K562 (cell line): ENCODE data around the gene PIGT. TPM values are rescaled to one million over a fixed set of nuclear protein-coding genes. Genes with fewer than 3 reads are reported as not detected.
A peak's percentile ranks its signal among the peaks of the same experiment; 100 is the strongest.

Experiments used
- CCAR2 ChIP-seq: fragments of 200-400 bp; formaldehyde crosslinking; IDR thresholded peaks from 2 replicates; pipeline ENCODE4 v1.6.1; 2017; ENCODE audit warnings: mild to moderate bottlenecking, low read depth, low read length
- HLTF ChIP-seq: fragments of 450-650 bp; IDR thresholded peaks from 2 replicates; pipeline ENCODE4 v1.6.1; 2016
- NFYB ChIP-seq: IDR thresholded peaks from 2 replicates; pipeline ENCODE4 v1.6.1; 2011; ENCODE audit warnings: mild to moderate bottlenecking, moderate library complexity; ENCODE audit not compliant: insufficient read length; ENCODE audit errors: extremely low read depth
- RB1 ChIP-seq: fragments of 450-650 bp; IDR thresholded peaks from 2 replicates; pipeline ENCODE4 v1.6.1; 2017; ENCODE audit warnings: low read depth, mild to moderate bottlenecking
- RCOR1 ChIP-seq, 2 experiments: IDR thresholded peaks; 2 replicates each; pipeline ENCODE4 v1.6.1; 2012; ENCODE audit warnings: low read depth in 2 of 2, low read length in 2 of 2, borderline replicate concordance in 1 of 2, improper control_type of control experiment in 1 of 2
- SNRNP70 ChIP-seq: fragments of 200-400 bp; formaldehyde crosslinking; optimal IDR thresholded peaks from 2 replicates; pipeline ENCODE3; 2017; ENCODE audit warnings: low read depth, low read length
- ZNF121 ChIP-seq: sonication (generic); formaldehyde crosslinking; conservative IDR thresholded peaks from 2 replicates; pipeline ENCODE4 v1.8.0; 2022; ENCODE audit warnings: missing genetic modification reagents
- ZNF316 ChIP-seq: fragments of 450-650 bp; IDR thresholded peaks from 2 replicates; pipeline ENCODE4 v1.6.1; 2016
- ZNF408 ChIP-seq: fragments of 250-450 bp; sonication (Bioruptor Pico); IDR thresholded peaks from 2 replicates; pipeline ENCODE4 v1.4.0; 2020; ENCODE audit warnings: low read depth, mild to moderate bottlenecking, moderate library complexity
- ZNF76 ChIP-seq: fragments of 250-450 bp; sonication (Bioruptor Pico); IDR thresholded peaks from 2 replicates; pipeline ENCODE4 v1.4.0; 2020; ENCODE audit warnings: mild to moderate bottlenecking, moderate library complexity, borderline replicate concordance
- polyA plus RNA-seq, 8 experiments: library from polyadenylated mRNA; depleted of rRNA in 4 of 8; stranded (reverse) in 5 of 8; unstranded in 3 of 8; fragments of >200 nt; fragmentation: Nextera tagmentation in 2 of 8; fragmentation: Illumina TruSeq in 1 of 8; extraction: Ambion mirVana in 2 of 8; extraction: Trizol in 1 of 8; gene quantifications; 2 replicates each; pipeline versions ENCODE4 v1.2.1 to v1.2.3, GENCODE V29; 2011 to 2014; ENCODE audit warnings: inconsistent platforms in 1 of 8, missing spikeins in 1 of 8
- total RNA-seq, 7 experiments: library from RNA; depleted of rRNA in 6 of 7; stranded (reverse); fragments of >200 nt in 6 of 7; fragmentation: Illumina TruSeq in 2 of 7; extraction: Trizol in 2 of 7; gene quantifications; 2 replicates each; pipeline versions ENCODE4 v1.2.1 to v1.2.3, GENCODE V29; 2011 to 2021; ENCODE audit warnings: low replicate concordance in 1 of 7
- TF ChIP-seq, protein P1 (sequence below): fragments of 200-800 bp; sonication (Bioruptor generic); IDR thresholded peaks from 2 replicates; pipeline ENCODE4 v1.6.1; 2016; ENCODE audit warnings: missing genetic modification characterization, missing compliant biosample characterization
- TF ChIP-seq, protein P2 (sequence below): sonication (generic); formaldehyde crosslinking; IDR thresholded peaks from 2 replicates; pipeline ENCODE4 v1.8.1; 2022; ENCODE audit warnings: missing genetic modification reagents
- TF ChIP-seq, protein P3 (sequence below): sonication (generic); formaldehyde crosslinking; IDR thresholded peaks from 2 replicates; pipeline ENCODE4 v1.8.0; 2023; ENCODE audit warnings: mild to moderate bottlenecking, missing genetic modification reagents
- TF ChIP-seq, protein P4 (sequence below): fragments of 450-650 bp; formaldehyde crosslinking; IDR thresholded peaks from 2 replicates; pipeline ENCODE4 v1.4.0; 2022; ENCODE audit warnings: missing genetic modification characterization
- TF ChIP-seq, protein P5 (sequence below): IDR thresholded peaks from 2 replicates; pipeline ENCODE4 v1.6.1; 2012; ENCODE audit warnings: low read depth, low read length, improper control_type of control experiment, borderline replicate concordance

Gene PIGT
- total and polyA plus RNA-seq, 9 of the 15 experiments (the other 6 are each of a cell fraction or from before 2014, with no cell fraction given) = 14.6 to 108 (median 46.9) TPM

DNA sequence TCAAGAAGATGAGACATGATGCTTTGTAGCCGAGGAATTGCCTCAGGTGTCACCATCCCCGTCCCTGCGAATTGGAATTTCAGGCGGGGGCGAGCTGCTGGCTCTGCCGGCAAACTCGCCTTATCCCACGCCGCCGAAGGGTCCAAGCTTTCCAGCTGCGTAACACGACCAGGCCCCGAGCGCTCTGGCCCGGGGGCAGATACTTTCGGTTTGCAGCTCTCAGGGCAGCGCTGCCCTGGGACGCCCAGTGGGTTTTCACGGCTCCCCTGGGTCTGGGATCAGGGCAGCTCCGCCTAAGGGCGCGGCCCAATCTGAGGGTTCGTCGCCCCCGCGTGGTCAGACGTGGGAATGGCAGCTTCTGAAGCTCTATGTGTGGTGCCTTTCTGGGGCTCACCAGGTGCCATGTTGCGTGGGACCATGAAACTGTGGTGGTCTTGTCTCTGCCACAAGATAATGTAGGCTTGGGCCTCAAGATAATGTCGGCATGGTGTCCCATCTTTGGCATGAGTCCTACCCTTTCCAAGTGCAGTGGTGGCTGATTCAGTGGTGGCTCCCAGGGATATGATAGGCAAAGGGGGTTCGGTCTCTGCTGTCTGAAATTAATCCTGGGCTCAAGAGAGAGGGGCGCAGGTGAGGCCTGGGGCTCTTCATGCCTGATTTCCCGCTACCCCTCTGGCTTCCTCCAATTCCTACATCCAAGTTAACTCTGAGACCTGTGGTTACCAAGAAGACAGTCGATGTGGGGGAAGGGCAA is 21.0 kb downstream of the PIGT start (continued):
- TF ChIP-seq, protein P1, sequence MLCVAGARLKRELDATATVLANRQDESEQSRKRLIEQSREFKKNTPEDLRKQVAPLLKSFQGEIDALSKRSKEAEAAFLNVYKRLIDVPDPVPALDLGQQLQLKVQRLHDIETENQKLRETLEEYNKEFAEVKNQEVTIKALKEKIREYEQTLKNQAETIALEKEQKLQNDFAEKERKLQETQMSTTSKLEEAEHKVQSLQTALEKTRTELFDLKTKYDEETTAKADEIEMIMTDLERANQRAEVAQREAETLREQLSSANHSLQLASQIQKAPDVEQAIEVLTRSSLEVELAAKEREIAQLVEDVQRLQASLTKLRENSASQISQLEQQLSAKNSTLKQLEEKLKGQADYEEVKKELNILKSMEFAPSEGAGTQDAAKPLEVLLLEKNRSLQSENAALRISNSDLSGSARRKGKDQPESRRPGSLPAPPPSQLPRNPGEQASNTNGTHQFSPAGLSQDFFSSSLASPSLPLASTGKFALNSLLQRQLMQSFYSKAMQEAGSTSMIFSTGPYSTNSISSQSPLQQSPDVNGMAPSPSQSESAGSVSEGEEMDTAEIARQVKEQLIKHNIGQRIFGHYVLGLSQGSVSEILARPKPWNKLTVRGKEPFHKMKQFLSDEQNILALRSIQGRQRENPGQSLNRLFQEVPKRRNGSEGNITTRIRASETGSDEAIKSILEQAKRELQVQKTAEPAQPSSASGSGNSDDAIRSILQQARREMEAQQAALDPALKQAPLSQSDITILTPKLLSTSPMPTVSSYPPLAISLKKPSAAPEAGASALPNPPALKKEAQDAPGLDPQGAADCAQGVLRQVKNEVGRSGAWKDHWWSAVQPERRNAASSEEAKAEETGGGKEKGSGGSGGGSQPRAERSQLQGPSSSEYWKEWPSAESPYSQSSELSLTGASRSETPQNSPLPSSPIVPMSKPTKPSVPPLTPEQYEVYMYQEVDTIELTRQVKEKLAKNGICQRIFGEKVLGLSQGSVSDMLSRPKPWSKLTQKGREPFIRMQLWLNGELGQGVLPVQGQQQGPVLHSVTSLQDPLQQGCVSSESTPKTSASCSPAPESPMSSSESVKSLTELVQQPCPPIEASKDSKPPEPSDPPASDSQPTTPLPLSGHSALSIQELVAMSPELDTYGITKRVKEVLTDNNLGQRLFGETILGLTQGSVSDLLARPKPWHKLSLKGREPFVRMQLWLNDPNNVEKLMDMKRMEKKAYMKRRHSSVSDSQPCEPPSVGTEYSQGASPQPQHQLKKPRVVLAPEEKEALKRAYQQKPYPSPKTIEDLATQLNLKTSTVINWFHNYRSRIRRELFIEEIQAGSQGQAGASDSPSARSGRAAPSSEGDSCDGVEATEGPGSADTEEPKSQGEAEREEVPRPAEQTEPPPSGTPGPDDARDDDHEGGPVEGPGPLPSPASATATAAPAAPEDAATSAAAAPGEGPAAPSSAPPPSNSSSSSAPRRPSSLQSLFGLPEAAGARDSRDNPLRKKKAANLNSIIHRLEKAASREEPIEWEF (CRISPR knock-in tag) = no peak
- TF ChIP-seq RCOR1 (IDR thresholded peaks at IDR 0.05; ENCODE audit: borderline replicate concordance in 1 of 2, low read depth in 2 of 2, low read length in 2 of 2) (peak in 1 of 2 experiments; percentile 62; a peak in 2 of 4 replicates), ZNF121 (CRISPR knock-in tag) (no peak), CCAR2 (no peak), RB1 (peak; percentile 82), ZNF316 (no peak), NFYB (no peak), SNRNP70 (no peak), HLTF (no peak), ZNF76 (CRISPR knock-in tag) (no peak), ZNF408 (CRISPR knock-in tag) (no peak)
- TF ChIP-seq, protein P2, sequence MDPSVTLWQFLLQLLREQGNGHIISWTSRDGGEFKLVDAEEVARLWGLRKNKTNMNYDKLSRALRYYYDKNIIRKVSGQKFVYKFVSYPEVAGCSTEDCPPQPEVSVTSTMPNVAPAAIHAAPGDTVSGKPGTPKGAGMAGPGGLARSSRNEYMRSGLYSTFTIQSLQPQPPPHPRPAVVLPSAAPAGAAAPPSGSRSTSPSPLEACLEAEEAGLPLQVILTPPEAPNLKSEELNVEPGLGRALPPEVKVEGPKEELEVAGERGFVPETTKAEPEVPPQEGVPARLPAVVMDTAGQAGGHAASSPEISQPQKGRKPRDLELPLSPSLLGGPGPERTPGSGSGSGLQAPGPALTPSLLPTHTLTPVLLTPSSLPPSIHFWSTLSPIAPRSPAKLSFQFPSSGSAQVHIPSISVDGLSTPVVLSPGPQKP (CRISPR knock-in tag) = no peak
- TF ChIP-seq, protein P3, sequence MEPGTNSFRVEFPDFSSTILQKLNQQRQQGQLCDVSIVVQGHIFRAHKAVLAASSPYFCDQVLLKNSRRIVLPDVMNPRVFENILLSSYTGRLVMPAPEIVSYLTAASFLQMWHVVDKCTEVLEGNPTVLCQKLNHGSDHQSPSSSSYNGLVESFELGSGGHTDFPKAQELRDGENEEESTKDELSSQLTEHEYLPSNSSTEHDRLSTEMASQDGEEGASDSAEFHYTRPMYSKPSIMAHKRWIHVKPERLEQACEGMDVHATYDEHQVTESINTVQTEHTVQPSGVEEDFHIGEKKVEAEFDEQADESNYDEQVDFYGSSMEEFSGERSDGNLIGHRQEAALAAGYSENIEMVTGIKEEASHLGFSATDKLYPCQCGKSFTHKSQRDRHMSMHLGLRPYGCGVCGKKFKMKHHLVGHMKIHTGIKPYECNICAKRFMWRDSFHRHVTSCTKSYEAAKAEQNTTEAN (CRISPR knock-in tag) = 0 out of 2 replicates have a peak, but pooled peaks have one; percentile 44
- TF ChIP-seq, protein P4, sequence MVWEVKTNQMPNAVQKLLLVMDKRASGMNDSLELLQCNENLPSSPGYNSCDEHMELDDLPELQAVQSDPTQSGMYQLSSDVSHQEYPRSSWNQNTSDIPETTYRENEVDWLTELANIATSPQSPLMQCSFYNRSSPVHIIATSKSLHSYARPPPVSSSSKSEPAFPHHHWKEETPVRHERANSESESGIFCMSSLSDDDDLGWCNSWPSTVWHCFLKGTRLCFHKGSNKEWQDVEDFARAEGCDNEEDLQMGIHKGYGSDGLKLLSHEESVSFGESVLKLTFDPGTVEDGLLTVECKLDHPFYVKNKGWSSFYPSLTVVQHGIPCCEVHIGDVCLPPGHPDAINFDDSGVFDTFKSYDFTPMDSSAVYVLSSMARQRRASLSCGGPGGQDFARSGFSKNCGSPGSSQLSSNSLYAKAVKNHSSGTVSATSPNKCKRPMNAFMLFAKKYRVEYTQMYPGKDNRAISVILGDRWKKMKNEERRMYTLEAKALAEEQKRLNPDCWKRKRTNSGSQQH = no peak
- TF ChIP-seq, protein P5, sequence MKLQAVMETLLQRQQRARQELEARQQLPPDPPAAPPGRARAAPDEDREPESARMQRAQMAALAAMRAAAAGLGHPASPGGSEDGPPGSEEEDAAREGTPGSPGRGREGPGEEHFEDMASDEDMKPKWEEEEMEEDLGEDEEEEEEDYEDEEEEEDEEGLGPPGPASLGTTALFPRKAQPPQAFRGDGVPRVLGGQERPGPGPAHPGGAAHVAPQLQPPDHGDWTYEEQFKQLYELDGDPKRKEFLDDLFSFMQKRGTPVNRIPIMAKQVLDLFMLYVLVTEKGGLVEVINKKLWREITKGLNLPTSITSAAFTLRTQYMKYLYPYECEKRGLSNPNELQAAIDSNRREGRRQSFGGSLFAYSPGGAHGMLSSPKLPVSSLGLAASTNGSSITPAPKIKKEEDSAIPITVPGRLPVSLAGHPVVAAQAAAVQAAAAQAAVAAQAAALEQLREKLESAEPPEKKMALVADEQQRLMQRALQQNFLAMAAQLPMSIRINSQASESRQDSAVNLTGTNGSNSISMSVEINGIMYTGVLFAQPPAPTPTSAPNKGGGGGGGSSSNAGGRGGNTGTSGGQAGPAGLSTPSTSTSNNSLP = no peak
